ENCODE measurements around the gene SUN2. TPM values are rescaled to one million over a fixed set of nuclear protein-coding genes. Genes with fewer than 3 reads are reported as not detected.
"Not testable (repeated sequence)": the region's sequence is repeated elsewhere in the genome, so short reads cannot be mapped to it uniquely, and the experiment has no call there.

The SUN2 gene
- 10 to 100 TPM; 30.1 to 44.6 (median 44.0) TPM for total RNA-seq

- no peaks in the 10 kb centered on the region for H3K9me3 Mint-ChIP-seq
- peaks cover 8% of the 10 kb centered on the region for H3K36me3 Mint-ChIP-seq (ENCODE audit: insufficient read depth)
- ATAC-seq (peak; percentile 79 to 81), DNase-seq (peak; percentile 94)
- no peaks in the 10 kb centered on the region for H3K27me3 Mint-ChIP-seq (ENCODE audit: low read depth)
- H3K4me1 Mint-ChIP-seq (ENCODE audit: low read depth), result peaks cover 68% of the 10 kb centered on the region
- peak within 1 kb of the TSS; percentile 88 for H3K4me3 Mint-ChIP-seq
These were observed at the start of gene SUN2 for GRCh38 chr22:38755911-38756532. Gene SUN2 (minus strand): TSS chr22:38755998. CDS start chr22:38752628, 3,370 bp downstream.

DNA sequence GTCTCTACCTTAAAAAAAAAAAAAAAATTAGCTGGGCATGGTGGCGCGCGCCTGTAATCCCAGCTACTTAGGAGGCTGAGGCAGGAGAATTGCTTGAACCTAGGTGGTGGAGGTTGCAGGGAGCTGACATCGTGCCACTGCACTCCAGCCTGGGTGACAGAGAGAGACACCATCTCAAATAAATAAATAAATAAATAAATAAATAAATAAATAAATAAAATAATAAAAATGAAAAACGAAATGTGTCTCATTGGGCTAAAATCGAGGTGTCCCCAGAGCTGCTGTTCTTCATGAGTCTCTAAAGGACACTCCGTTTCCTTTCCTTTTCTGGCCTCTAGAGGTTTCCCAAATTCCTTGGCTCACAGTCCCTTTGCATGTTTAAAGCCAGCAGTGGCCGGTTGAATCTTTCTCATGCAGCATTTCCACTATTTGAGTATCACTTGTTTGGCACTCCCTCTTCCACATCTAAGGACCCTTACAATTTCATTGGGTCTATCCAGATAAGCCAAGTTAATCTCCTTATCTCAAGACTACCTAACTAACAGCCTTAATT, 49.3 kb upstream of the SUN2 start:
- peaks cover 10% of the 10 kb centered on the region for H3K27me3 Mint-ChIP-seq (ENCODE audit: low read depth)
- not testable (repeated sequence) for ATAC-seq; DNase-seq; H3K4me1 Mint-ChIP-seq (ENCODE audit: low read depth); H3K4me3 Mint-ChIP-seq; H3K36me3 Mint-ChIP-seq (ENCODE audit: insufficient read depth); H3K9me3 Mint-ChIP-seq

GRCh38 chr22:38802671-38803121, 46.9 kb upstream of the SUN2 start:
- ATAC-seq (no peak), DNase-seq (no peak)
- peaks cover 3% of the 10 kb centered on the region for H3K9me3 Mint-ChIP-seq
- H3K4me3 Mint-ChIP-seq, result no peak overlapping the region
- H3K36me3 Mint-ChIP-seq (ENCODE audit: insufficient read depth), result peaks cover 3% of the 10 kb centered on the region
- H3K4me1 Mint-ChIP-seq (ENCODE audit: low read depth), result peaks cover 15% of the 10 kb centered on the region
- peaks cover 6% of the 10 kb centered on the region for H3K27me3 Mint-ChIP-seq (ENCODE audit: low read depth)

- no peak for DNase-seq
- ATAC-seq, result no peak
- Mint-ChIP-seq H3K9me3 (peaks cover 3% of the 10 kb centered on the region), H3K36me3 (ENCODE audit: insufficient read depth) (peaks cover 3% of the 10 kb centered on the region), H3K4me1 (ENCODE audit: low read depth) (peaks cover 17% of the 10 kb centered on the region), H3K4me3 (no peak overlapping the region), H3K27me3 (ENCODE audit: low read depth) (peaks cover 14% of the 10 kb centered on the region)
These were observed 43.6 kb upstream of the SUN2 start for GRCh38 chr22:38799265-38800002.

GRCh38 chr22:38798496-38798895, 42.7 kb upstream of the SUN2 start:
- peaks cover 3% of the 10 kb centered on the region for H3K36me3 Mint-ChIP-seq (ENCODE audit: insufficient read depth)
- H3K27me3 Mint-ChIP-seq (ENCODE audit: low read depth), result peaks cover 14% of the 10 kb centered on the region
- H3K4me1 Mint-ChIP-seq (ENCODE audit: low read depth), result peaks cover 19% of the 10 kb centered on the region
- DNase-seq (no peak), ATAC-seq (no peak)
- no peak overlapping the region for H3K4me3 Mint-ChIP-seq
- H3K9me3 Mint-ChIP-seq, result peaks cover 3% of the 10 kb centered on the region

DNA sequence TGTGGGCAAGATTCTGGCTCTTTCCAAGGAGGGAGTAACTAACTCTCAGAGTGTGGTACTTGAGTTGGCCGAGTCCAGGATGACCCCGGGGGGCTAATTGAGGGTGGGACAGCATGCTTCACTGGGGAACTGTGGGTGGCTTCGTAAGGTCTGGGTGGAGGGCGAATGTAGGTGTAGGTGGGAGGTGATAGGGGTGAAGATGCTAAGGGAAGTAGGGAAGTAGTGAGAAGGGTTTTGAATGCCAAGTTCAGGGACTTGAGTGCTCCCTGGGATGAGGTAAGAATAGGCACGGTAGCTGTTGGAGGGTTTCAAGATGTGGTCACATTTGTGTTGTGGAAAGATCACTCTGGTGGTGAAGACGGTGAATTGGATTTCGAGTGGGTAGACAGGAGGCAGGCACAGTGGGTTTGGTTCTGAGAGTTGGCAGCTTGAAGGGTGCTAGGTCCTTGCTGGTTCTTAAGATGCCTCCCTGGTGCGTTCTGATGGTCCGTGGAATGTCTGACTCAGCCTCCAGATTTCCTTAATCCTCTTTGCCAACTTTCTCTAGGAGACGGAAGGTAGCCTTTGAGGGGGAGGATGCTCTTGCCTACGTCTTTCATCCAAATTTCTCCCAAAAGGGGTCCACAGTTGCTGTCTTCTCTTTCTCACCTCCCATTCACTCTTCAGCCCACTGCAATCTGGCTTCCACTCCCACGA, 40.6 kb upstream of the SUN2 start:
- Mint-ChIP-seq H3K9me3 (peaks cover 3% of the 10 kb centered on the region), H3K27me3 (ENCODE audit: low read depth) (peaks cover 14% of the 10 kb centered on the region), H3K36me3 (ENCODE audit: insufficient read depth) (peaks cover 3% of the 10 kb centered on the region), H3K4me1 (ENCODE audit: low read depth) (peaks cover 25% of the 10 kb centered on the region), H3K4me3 (no peak overlapping the region)
- DNase-seq (no peak), ATAC-seq (no peak)

- no peak for DNase-seq
- Mint-ChIP-seq H3K4me3 (peak overlapping the region; percentile 0), H3K27me3 (ENCODE audit: low read depth) (peaks cover 14% of the 10 kb centered on the region), H3K36me3 (ENCODE audit: insufficient read depth) (peaks cover 3% of the 10 kb centered on the region), H3K4me1 (ENCODE audit: low read depth) (peaks cover 25% of the 10 kb centered on the region), H3K9me3 (peaks cover 3% of the 10 kb centered on the region)
- no peak for ATAC-seq
These were observed 39.8 kb upstream of the SUN2 start for GRCh38 chr22:38795569-38795968.

GRCh38 chr22:38793721-38794466, 38.1 kb upstream of the SUN2 start, which contains the start of gene DNAL4:
Gene DNAL4 (minus strand): TSS chr22:38794143. CDS start chr22:38782731, 11,412 bp downstream.
- peaks cover 24% of the 10 kb centered on the region for H3K4me1 Mint-ChIP-seq (ENCODE audit: low read depth)
- peak; percentile 97 to 99 for ATAC-seq
- H3K27me3 Mint-ChIP-seq (ENCODE audit: low read depth), result peaks cover 13% of the 10 kb centered on the region
- peak; percentile 88 for DNase-seq
- peak within 1 kb of the TSS; percentile 89 for H3K4me3 Mint-ChIP-seq
- H3K36me3 Mint-ChIP-seq (ENCODE audit: insufficient read depth), result peaks cover 2% of the 10 kb centered on the region
- H3K9me3 Mint-ChIP-seq, result peaks cover 2% of the 10 kb centered on the region

- no peaks in the 10 kb centered on the region for H3K9me3 Mint-ChIP-seq
- DNase-seq (no peak), ATAC-seq (no peak)
- peaks cover 18% of the 10 kb centered on the region for H3K4me1 Mint-ChIP-seq (ENCODE audit: low read depth)
- H3K4me3 Mint-ChIP-seq, result peak overlapping the region; percentile 89
- H3K36me3 Mint-ChIP-seq (ENCODE audit: insufficient read depth), result no peaks in the 10 kb centered on the region
- H3K27me3 Mint-ChIP-seq (ENCODE audit: low read depth), result peaks cover 10% of the 10 kb centered on the region
These were observed 37.5 kb upstream of the SUN2 start for GRCh38 chr22:38793317-38793716.

DNA sequence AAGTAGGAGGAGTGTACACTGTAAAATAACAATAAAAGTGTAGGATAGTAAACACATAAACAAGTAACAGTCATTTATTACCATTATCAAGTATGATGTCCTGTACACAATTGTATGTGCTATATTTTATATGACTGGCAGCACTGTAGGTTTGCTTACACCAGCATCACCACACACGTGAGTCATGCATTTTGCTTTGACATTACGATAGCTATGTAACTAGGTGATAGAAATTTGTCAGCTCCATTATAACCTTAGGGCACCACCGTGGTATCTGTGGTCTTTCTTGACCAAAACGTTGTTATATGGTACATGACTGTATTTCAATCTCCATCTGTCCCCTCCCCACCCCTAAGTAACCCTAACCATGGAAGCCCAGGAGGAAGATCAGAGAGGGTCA, 37.0 kb upstream of the SUN2 start:
- peak overlapping the region; percentile 89 for H3K4me3 Mint-ChIP-seq

DNA sequence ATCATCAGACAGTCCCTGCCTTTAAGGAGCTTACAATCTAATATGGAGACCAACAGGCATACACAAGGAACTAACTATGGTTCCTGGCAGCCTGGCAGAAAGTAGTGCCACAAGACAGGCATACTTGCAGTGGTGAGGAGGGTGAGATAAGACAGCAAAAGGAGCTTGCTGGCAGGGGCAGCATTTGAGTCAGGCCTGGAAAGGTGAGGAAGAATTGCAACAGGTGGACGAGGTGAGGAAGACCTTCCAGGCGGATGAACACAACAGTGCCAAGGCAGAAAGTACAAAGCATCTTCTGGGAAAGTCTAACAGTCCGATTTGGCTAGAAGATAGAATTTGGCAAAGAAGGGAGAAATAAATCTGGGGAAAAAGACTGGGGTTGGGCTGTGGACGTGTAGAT, 33.8 kb upstream of the SUN2 start:
- H3K4me3 Mint-ChIP-seq, result no peak overlapping the region
- H3K4me1 Mint-ChIP-seq (ENCODE audit: low read depth), result peaks cover 13% of the 10 kb centered on the region
- ATAC-seq (no peak), DNase-seq (no peak)
- H3K36me3 Mint-ChIP-seq (ENCODE audit: insufficient read depth), result peaks cover 2% of the 10 kb centered on the region
- H3K27me3 Mint-ChIP-seq (ENCODE audit: low read depth), result no peaks in the 10 kb centered on the region
- no peaks in the 10 kb centered on the region for H3K9me3 Mint-ChIP-seq

More for the DNA sequence above, 37.0 kb upstream of the SUN2 start:
- no peaks in the 10 kb centered on the region for H3K36me3 Mint-ChIP-seq (ENCODE audit: insufficient read depth)
- no peak for DNase-seq
- H3K27me3 Mint-ChIP-seq (ENCODE audit: low read depth), result peaks cover 10% of the 10 kb centered on the region
- H3K9me3 Mint-ChIP-seq, result no peaks in the 10 kb centered on the region
- peaks cover 14% of the 10 kb centered on the region for H3K4me1 Mint-ChIP-seq (ENCODE audit: low read depth)
- ATAC-seq, result peak in 1 of 2 donors; percentile 36

DNA sequence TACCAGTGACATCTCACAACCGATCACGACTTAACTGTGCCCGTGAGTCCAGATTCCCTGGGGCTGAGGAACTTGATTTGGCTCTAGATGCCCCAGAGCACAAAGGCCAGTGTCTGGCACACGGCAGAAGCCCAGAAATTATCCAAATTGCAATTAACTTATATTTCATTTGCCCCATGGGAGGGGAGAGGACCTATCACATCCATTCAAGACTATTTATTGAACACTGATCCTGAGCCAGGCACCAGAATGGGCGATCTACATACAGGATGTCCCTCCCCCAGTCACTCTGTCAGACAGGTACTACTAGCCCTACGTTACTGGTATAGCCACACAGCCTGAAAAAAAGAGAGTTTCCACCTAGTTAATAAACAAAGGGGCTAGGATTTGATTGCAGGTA, 33.0 kb upstream of the SUN2 start:
- Mint-ChIP-seq H3K4me1 (ENCODE audit: low read depth) (peaks cover 7% of the 10 kb centered on the region), H3K27me3 (ENCODE audit: low read depth) (no peaks in the 10 kb centered on the region), H3K9me3 (no peaks in the 10 kb centered on the region), H3K4me3 (no peak overlapping the region), H3K36me3 (ENCODE audit: insufficient read depth) (peaks cover 4% of the 10 kb centered on the region)
- DNase-seq, result no peak
- no peak for ATAC-seq

GRCh38 chr22:38788021-38788816, 32.4 kb upstream of the SUN2 start:
- Mint-ChIP-seq H3K4me1 (ENCODE audit: low read depth) (peaks cover 5% of the 10 kb centered on the region), H3K4me3 (no peak overlapping the region), H3K27me3 (ENCODE audit: low read depth) (no peaks in the 10 kb centered on the region), H3K9me3 (no peaks in the 10 kb centered on the region), H3K36me3 (ENCODE audit: insufficient read depth) (peaks cover 4% of the 10 kb centered on the region)
- no peak for DNase-seq
- no peak for ATAC-seq
